Bone marrow (tissue), 2 donors: Measurements from ENCODE around the gene EPB41L4B.
"Not testable (repeated sequence)": the region's sequence is repeated elsewhere in the genome, so short reads cannot be mapped to it uniquely, and the experiment has no call there.

Source experiments
- DNase-seq, 2 donors: peaks; one replicate each; lab custom pipeline; 2025; lab: John Stamatoyannopoulos, UW

Gene EPB41L4B

DNA sequence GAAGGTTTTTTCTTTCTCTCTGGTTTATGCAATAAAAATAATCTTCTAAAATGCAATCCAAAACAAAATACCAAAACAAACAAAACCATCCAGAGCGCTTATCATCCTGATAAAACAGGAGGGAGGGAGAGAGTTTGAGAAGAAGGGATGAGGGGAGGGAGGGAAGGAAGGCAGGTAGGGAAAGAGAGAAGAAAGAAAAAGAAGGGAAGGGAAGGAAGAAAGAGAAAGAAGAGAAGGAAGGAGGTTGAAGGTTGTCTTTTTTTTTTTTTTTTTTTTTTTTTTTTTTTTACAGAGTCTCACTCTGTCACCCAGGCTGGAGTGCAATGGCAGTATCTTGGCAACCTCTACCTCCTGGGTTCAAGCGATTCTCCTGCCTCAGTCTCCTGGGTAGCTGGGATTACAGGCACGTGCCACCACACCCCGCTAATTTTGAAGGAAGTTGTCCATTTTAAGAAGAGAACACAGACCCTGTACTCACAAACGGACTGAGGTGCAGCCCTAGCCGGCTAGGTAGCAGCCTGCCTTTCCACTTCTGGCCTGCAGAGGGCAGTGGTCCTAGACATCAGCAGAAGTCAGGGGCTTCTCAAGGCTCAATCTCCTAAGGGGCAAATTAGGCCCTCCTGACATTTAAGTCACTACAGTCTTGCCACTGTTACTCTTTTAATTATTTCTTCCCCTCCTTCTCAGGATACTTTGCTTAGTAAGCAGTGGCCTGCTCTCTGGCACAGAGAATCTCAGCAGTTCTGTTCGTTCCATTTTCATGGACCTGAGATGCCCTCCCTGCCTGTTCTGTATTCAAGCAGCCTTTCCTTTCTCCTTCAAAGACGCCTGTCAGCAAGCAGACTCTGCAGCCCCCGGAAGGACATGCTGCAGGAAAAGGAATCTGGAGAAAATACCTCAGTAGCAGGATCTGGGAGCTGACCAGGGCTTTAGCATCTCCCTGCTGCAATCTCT lies 76.4 kb downstream of the EPB41L4B start:
- DNase-seq: peak; percentile 4 to 9

DNA sequence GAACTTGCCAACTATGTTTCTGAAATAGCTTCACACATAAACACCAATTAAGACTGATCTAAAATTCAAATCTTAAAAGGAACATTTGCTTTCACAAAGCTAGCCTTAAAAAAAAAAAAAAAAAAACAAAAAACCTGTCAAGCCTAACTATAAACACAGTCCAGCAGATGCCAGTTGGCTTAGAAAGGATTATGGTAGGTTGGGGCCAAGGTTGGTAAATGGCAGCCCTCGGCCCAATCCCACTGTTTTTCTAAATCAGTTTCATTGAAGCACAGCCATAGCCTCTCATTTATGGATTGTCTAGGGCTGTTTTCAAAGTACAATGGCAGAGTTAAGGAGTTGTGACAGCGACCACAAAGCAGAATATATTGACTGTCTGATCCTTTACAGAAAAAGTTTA lies 78.1 kb downstream of the EPB41L4B start:
- DNase-seq: no peak

DNA sequence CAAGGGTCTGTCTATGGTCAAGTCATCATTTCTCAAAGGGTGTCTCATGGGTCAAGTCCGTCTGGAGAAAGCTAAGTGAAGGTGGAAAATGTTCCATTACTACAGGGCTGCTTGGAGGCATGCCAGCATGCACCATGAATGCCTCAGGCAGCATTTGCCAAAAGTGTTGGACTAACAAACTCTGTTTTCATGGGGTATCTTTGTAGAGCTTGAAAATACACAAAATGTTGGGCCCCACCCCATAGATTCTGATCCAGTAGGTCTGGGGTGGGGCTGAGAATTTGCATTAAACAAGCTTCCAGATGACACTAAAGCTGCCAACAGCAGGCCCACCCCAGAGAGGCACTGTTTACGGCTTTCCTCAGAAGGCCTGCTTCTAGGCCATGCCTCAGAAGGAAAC lies 78.8 kb downstream of the EPB41L4B start:
- no peak for DNase-seq

GRCh38 chr9:109241207-109241606 lies 79.7 kb downstream of the EPB41L4B start:
- no peak for DNase-seq

DNA sequence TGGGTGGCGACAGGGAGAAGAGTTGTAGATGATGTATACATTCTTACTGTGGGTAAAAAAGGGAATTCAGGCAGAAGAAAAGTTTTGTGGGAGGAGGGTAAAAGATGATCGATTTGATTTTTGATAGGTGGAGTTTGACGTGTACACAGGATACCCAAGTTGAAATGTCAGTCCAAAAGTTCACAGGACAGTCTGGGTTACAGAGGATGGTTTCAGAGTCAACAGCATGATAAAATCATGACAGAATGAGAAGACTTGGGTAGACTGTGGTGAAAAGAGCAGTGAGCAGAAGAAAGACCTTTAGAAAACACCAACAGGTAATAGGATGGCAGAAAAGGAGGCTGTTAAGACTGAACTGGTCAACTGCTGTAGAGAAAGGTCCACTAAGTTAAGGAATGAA lies 81.6 kb downstream of the EPB41L4B start:
- DNase-seq: no peak

- DNase-seq: no peak
Measured at GRCh38 chr9:109238655-109239054, 82.2 kb downstream of the EPB41L4B start.

DNA sequence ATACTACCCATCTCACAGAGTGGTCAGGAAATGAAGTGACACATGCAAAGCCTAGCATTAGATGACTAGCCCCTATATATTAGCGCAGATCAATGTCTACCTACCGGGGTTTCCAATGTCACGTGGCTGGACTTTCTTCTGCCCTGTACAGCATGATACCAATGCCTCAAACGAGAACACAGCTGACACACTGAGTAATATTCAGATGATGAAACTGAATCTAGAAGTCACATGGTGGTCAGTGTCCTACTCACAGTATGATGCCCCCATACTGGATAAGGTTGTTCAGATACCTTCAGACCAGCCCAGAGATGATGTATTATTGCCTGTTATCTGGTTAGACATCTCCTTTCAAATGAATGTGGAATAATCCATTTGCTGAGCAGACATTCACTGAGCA lies 82.7 kb downstream of the EPB41L4B start:
- no peak for DNase-seq

GRCh38 chr9:109232449-109233237 lies 88.2 kb downstream of the EPB41L4B start:
- no peak for DNase-seq

DNA sequence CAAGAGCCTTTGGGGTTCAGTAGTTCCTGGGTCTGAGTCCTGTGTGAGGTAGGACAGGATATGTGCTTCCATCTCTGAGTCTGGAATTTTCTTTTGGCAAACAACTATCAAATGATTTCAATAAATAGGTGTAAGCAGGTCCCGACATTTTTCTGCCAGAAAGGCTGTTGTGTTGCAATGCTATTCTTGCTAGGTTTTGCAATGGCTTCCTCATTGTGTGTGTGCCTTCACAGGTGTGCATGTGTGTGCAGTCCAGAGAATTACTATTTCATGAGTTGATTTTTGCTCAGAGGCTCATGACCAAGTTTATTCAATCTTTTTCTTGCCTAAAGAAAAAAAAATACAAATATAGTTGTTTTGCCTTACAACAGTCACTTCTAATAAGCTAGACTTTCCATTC lies 89.3 kb downstream of the EPB41L4B start:
- DNase-seq: no peak

DNA sequence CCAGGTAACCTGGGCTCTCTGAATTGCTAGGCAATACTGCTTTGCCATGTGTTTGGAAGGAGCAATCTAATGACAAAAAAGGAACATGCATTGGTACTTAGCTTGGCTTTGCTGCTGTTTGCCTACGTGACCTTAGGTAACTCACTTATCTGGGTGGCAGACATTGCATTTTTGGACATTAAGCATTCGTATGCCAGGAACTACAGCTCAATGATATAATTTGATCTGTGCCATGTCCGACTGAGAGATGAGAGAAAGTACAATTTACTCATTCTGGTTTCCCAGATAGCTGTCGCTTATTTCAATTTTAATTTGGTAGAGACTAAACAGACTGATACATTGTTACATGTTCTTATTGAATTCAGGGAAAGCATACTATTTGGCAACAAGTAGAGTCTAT lies 90.6 kb downstream of the EPB41L4B start:
- no peak for DNase-seq

DNA sequence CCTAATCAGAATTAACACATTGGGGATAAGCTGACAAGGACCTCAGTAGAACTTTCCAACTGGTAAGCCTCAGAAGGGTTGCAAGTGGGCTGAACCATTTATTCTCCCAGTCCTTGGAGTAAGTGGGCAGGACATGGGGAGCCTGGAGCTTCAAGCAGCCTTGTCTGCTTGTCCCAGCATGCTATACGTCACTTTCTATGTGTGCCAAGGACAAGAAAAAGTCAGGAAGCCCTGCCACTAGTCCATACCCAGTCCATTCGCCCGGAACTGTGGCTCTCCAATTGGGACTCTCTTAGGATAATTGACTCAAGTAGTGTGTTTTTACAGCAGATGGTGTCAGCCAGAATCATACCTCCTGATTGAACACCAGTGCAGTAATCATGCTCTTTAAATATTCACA lies 91.2 kb downstream of the EPB41L4B start:
- DNase-seq: no peak

- DNase-seq: no peak
Measured at GRCh38 chr9:109228093-109228642, 92.7 kb downstream of the EPB41L4B start.

- no peak for DNase-seq
Measured at GRCh38 chr9:109225629-109226028, 95.2 kb downstream of the EPB41L4B start.

- DNase-seq: no peak
Measured at GRCh38 chr9:109224751-109225150, 96.1 kb downstream of the EPB41L4B start.

GRCh38 chr9:109218242-109218641 lies 102.6 kb downstream of the EPB41L4B start:
- not testable (repeated sequence) for DNase-seq

DNA sequence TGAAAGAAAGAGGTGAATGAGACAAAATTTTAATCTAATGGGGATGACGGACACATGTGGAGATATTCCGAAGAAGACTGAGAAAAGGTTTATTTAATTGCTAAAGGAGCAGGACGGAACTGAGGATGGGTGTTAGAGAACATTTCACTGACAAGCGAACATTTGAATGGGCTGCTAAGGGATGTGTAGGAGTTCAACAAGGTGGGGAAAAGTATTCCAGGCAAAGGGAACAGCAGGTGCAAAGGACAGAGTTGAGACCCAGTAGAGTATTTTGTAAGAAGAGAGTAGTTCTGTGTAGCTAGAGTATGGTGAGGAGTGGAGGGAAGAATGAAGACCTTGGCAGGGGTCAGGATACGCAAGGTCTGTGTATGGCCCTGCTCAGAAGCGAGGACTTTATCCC lies 106.4 kb downstream of the EPB41L4B start:
- no peak for DNase-seq

- no peak for DNase-seq
Measured at GRCh38 chr9:109213285-109214121, 107.4 kb downstream of the EPB41L4B start.

- DNase-seq: no peak
Measured at GRCh38 chr9:109212768-109213167, 108.1 kb downstream of the EPB41L4B start.

DNA sequence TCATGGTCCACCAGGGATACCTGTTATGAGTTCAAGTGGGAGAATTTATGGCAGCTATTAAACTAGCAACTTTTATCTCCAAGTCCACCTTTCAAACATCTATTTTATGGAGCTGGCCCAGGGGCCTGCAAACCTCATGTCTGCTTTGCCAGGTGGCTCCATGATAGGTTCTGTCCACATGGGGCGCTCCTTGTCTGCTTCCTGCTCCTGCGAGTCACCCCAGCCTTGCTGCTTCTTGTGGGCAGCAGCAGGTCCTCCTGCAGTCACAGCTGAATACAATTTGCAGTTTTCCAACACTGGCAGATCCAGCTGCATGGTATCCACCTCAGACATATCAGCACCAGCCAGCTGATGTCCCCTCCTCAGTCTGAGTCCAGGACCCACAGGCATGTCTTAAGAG lies 114.2 kb downstream of the EPB41L4B start:
- no peak for DNase-seq

DNA sequence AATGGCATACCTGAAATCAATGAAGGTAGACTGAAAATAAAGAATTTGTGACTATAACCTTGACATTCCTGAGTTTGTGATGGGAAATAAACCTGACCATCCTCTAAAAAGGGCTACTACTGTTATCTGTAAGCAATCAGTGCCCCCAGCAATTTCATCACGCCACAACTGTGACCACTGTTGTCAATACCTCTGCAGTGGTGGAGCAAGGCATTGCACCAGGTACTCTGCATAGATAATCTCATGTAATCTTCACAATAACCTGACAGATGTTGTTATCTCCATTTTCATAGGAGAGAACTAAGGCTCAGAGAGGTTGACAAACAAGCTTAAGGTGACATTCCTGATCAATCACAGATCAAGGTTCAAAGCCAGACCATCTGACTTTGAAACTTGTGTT lies 115.3 kb downstream of the EPB41L4B start:
- no peak for DNase-seq

- DNase-seq: no peak
Measured at GRCh38 chr9:109203761-109204360, 117.0 kb downstream of the EPB41L4B start.
